ENCODE results near the gene ATMIN.

The ATMIN gene

DNA sequence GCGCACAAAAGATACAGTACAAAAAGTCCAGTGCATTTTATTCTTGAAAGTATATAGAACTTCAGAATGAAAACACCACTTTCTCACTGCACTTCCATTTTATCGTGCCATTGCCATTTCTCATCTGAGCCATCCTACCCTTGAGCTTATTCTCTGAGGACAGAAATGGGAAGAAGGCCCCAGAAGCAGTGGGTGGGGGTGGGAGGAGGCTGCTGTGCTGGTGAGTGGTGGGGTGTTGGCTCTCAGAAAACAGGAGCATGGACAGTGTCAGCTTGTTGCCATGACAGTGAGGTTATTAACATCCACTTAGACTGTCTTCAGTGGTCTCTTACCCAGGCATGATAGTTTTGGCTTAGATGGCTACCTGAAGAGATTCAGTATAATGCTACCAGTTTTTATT lies 4.5 kb downstream of the ATMIN start:
- TF ChIP-seq, protein P1, sequence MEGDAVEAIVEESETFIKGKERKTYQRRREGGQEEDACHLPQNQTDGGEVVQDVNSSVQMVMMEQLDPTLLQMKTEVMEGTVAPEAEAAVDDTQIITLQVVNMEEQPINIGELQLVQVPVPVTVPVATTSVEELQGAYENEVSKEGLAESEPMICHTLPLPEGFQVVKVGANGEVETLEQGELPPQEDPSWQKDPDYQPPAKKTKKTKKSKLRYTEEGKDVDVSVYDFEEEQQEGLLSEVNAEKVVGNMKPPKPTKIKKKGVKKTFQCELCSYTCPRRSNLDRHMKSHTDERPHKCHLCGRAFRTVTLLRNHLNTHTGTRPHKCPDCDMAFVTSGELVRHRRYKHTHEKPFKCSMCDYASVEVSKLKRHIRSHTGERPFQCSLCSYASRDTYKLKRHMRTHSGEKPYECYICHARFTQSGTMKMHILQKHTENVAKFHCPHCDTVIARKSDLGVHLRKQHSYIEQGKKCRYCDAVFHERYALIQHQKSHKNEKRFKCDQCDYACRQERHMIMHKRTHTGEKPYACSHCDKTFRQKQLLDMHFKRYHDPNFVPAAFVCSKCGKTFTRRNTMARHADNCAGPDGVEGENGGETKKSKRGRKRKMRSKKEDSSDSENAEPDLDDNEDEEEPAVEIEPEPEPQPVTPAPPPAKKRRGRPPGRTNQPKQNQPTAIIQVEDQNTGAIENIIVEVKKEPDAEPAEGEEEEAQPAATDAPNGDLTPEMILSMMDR (conservative IDR thresholded peaks at IDR 0.05; ENCODE audit: control insufficient read depth, insufficient read depth, low read depth, low read length), result no peak
- no peak overlapping the region for H3K4me3 ChIP-seq (ENCODE audit: control insufficient read depth, low read depth, low read length)
- no peak for DNase-seq (ENCODE audit: low read depth)

DNA sequence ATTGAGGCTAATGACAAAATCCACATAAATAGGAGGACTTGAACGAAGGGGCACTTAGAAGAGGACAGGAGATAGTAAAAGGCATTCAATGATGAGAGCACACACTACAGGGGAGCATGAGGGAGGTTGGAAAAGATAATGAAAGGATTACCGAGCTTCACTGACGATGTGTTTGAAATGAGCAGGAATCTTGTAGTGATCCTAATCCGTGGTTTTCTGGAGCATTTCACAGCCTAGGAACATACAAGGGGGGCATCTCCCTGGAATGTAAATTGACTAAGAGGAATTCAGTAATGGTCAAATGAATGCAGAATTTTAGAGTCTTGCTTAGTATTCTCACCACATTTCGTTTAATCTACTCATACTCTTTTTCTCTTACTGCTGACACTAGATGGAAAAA lies 5.2 kb downstream of the ATMIN start:
- no peak for DNase-seq (ENCODE audit: low read depth)
- H3K4me3 ChIP-seq (ENCODE audit: control insufficient read depth, low read depth, low read length), result no peak overlapping the region
- TF ChIP-seq, protein P1 (conservative IDR thresholded peaks at IDR 0.05; ENCODE audit: control insufficient read depth, insufficient read depth, low read depth, low read length), result no peak

DNA sequence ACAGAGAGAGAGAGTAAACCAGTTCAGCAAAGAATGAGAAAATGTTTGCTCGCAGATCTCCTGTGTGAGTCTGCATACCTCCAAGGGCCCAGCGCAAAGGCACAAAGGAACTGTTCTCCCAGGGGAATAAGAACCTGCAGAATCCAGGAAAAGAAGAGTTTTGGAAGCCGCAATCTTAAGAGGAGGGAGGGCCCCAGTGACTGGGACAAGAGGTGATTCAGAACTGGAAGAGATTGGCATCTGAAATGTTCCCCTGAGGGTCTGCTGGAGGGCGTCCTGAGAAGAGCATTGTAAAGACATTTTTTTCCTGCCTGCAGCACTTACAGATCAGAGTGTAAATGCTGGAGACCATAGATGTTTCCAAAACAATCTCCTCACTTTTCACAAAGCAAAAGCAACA lies 6.1 kb downstream of the ATMIN start:
- DNase-seq (ENCODE audit: low read depth), result no peak
- H3K4me3 ChIP-seq (ENCODE audit: control insufficient read depth, low read depth, low read length), result no peak overlapping the region
- TF ChIP-seq, protein P1 (conservative IDR thresholded peaks at IDR 0.05; ENCODE audit: control insufficient read depth, insufficient read depth, low read depth, low read length), result no peak

DNA sequence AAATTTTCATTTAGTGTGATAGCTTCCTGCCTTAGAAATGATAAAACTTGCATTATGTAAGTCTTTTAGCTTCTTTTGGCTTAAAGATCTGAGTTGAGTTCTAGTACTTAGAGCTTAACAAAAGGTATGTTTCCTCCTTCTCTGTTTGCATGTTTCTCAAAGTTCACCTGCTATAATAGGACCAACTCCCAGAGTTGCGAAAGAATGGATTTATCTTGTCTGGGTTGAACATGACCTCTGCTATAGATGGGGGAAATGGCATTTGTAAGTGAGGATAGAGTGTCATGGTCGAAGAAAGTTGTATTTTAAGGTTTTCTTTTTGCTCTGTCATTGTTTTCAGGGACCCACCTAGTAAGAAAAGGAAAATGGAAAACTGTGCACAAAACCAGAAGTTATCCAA lies 7.2 kb downstream of the ATMIN start:
- H3K4me3 ChIP-seq (ENCODE audit: control insufficient read depth, low read depth, low read length), result no peak overlapping the region
- TF ChIP-seq, protein P1 (conservative IDR thresholded peaks at IDR 0.05; ENCODE audit: control insufficient read depth, insufficient read depth, low read depth, low read length), result no peak
- DNase-seq (ENCODE audit: low read depth), result no peak

DNA sequence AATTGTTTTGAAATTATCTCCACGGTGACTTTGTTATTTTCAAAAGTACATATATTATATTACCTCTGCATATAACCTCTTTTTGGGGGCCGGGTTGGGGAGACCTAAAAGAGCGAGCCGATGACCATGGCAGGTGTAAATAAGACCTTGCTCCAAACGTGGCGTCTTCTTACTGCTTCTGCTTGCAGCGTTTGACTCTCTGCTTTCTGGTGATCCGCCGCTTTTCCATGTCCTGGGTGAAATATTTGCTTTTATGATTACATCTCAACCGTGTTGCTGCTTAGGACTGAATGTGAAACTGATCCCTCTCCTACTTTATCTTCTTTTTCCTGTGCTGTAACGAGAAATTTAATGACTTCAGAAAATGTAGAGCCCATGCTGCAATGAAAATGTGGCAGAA lies 18.1 kb downstream of the ATMIN start:
- no peak for DNase-seq (ENCODE audit: low read depth)
- TF ChIP-seq, protein P1 (conservative IDR thresholded peaks at IDR 0.05; ENCODE audit: control insufficient read depth, insufficient read depth, low read depth, low read length), result no peak
- H3K4me3 ChIP-seq (ENCODE audit: control insufficient read depth, low read depth, low read length), result no peak overlapping the region

DNA sequence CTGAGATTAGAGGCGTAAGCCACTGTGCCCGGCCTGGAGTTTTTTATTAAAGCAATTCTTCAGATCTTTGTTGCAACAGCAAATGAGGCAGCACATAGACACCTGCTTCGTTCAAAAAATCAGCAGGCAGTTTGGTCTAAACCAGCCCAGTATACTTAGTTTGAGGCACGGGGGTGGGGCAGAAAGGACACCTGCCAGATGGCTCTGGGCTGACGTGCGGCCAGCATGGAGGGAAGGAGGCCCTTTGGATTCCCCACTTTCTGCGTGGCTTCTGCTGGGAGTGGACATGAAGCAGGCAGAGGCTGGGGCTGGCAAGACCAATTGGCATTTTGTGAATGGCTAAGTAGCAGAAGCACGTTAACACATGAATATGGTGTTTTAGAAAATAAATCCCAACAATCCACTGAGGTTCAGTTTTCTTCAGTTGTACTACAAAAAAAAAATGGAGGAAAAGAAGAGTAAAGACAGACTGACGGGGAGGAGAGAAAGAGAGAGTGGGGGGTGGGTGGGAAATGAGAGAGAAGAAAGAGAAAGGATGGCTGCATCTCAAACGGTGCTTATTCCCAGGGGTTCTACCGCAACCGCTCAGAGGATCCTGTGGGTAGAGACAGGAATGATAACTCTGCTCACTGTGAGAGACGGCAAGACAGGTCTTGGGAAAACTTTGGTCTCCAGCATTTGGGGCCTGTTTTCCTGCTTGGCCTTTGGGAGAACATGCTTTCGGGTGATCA lies 25.1 kb downstream of the ATMIN start:
- H3K4me3 ChIP-seq (ENCODE audit: control insufficient read depth, low read depth, low read length), result no peak overlapping the region
- TF ChIP-seq, protein P1 (conservative IDR thresholded peaks at IDR 0.05; ENCODE audit: control insufficient read depth, insufficient read depth, low read depth, low read length), result no peak
- no peak for DNase-seq (ENCODE audit: low read depth)

DNA sequence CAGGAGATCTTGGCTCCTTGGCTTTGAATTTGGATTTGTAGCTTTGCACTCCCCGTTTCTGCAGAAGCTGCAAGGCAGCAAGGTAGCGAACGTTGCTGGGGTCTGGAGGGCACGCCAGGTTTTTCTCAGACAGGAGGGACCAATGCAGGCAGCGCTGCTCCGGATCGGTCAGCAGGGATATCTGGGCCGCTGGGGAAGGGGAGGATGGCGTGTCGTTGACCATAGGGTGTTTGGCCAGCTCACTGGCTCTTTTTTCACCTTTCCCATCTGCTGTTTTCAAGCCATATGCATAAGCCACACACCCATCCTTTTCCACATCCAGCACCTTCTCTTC lies 25.6 kb downstream of the ATMIN start:
- no peak for DNase-seq (ENCODE audit: low read depth)
- TF ChIP-seq, protein P1 (conservative IDR thresholded peaks at IDR 0.05; ENCODE audit: control insufficient read depth, insufficient read depth, low read depth, low read length), result no peak
- no peak overlapping the region for H3K4me3 ChIP-seq (ENCODE audit: control insufficient read depth, low read depth, low read length)
